Heart left ventricle (tissue), 16 donors: ENCODE results near the gene MRPS5. TPM values are rescaled to one million over a fixed set of nuclear protein-coding genes. Genes with fewer than 3 reads are reported as not detected.

Experiments
- ATAC-seq, 4 donors: fragments of 200-7000 bp; cut with Tn5 transposase; one replicate each; pipeline ENCODE4 v1.9.1; 2020 to 2022; ENCODE audit warnings: moderate library complexity in 4 of 4, mild to moderate bottlenecking in 3 of 4, moderate number of reproducible peaks in 1 of 4
- DNase-seq, 5 donors: peaks; one replicate each; pipeline ENCODE4 v3.0.0-alpha.2; 2020
- H3K27ac ChIP-seq, 12 donors: fragments of 200-600 bp; sonication (generic) in 4 of 12; one replicate each; pipeline versions ENCODE4 v1.5.0 to v1.8.0; 2016 to 2022; ENCODE audit warnings: mild to moderate bottlenecking in 2 of 12
- H3K27me3 ChIP-seq, 9 donors: fragments of 200-600 bp; sonication (generic) in 2 of 9; one replicate each; pipeline versions ENCODE4 v1.5.1 to v1.8.0; 2016 to 2022; ENCODE audit warnings: mild to moderate bottlenecking in 3 of 9
- H3K36me3 ChIP-seq, 9 donors: fragments of 200-600 bp; sonication (generic) in 2 of 9; one replicate each; pipeline versions ENCODE4 v1.5.0 to v1.8.0; 2018 to 2022; ENCODE audit warnings: mild to moderate bottlenecking in 2 of 9
- H3K4me1 ChIP-seq, 12 donors: fragments of 200-600 bp; sonication (generic) in 4 of 12; one replicate each; pipeline versions ENCODE4 v1.5.0 to v1.8.0; 2016 to 2022; ENCODE audit warnings: mild to moderate bottlenecking in 3 of 12
- H3K4me3 ChIP-seq, 12 donors: fragments of 200-600 bp; sonication (generic) in 4 of 12; one replicate each; pipeline versions ENCODE4 v1.5.0 to v1.8.0; 2017 to 2022; ENCODE audit warnings: mild to moderate bottlenecking in 9 of 12, moderate library complexity in 4 of 12
- H3K9me3 ChIP-seq, 12 donors: fragments of 200-600 bp; sonication (generic) in 4 of 12; one replicate each; pipeline versions ENCODE4 v1.5.0 to v1.8.0; 2016 to 2022; ENCODE audit warnings: mild to moderate bottlenecking in 1 of 12
- CTCF ChIP-seq, 12 donors: fragments of 200-600 bp; sonication (generic) in 4 of 12; IDR thresholded peaks; one replicate each; pipeline versions ENCODE4 v1.5.0 to v1.8.0; 2018 to 2022; ENCODE audit warnings: antibody characterized with exemption in 12 of 12, mild to moderate bottlenecking in 5 of 12
- POLR2A ChIP-seq, 2 donors: fragments of 450-650 bp; IDR thresholded peaks; one replicate each; pipeline ENCODE4 v1.6.1; 2017; ENCODE audit warnings: antibody characterized with exemption in 2 of 2, mild to moderate bottlenecking in 2 of 2, moderate library complexity in 2 of 2
- WGBS, 4 donors: extraction: QIAGEN DNeasy Blood & Tissue Kit in 2 of 4; methylation state at CpG; one replicate each; pipeline versions ENCODE4 v1.1.5 to v1.1.7; 2013 to 2018; 5-methylcytosine and 5-hydroxymethylcytosine counted together
- intact Hi-C, 10 donors: fragments of 100-400 bp; cut with DNase I; formaldehyde crosslinking; loops; one replicate each; pipeline versions ENCODE4 v1.11.1 to v1.14.2; 2022
- polyA plus RNA-seq, 2 donors: library from polyadenylated mRNA; stranded (reverse); fragments of 200-250 nt; gene quantifications; one replicate each; pipeline ENCODE4 v1.2.3, GENCODE V29; 2013
- total RNA-seq, 9 donors: library from RNA; depleted of rRNA in 2 of 9; stranded (reverse); fragments of >200 nt in 2 of 9; fragmentation: NEBNext Ultra II Directional in 3 of 9; extraction: Animal tissue kit (Norgen Biotek cat#: 25700) in 3 of 9; gene quantifications; one replicate each; pipeline versions ENCODE4 v1.1.0 to v1.2.4, GENCODE V29; 2016 to 2023
- donor health status: ischemic (EF 13 %, LVEDD 7.1; RV severe dilation, severe dysfunction).
- donor health status: healthy with polysubstance abuse.
- donor health status: DM: no; HTN: yes; CAD: no.
- donor health status: DM: no; HTN: no; CAD: no.
- donor health status: ischemic (EF 25% LVEDD 6.9; RV normal size, moderate dysfunction).
- donor health status: ischemic (EF 25% LVEDD 5.7; RV mildly dilated, moderate dysfunction).
- donor health status: healthy.
- donor health status: DM: yes; HTN: yes; CAD: no.
- donor health status: ischemic (EF 35%, LVEDD 5.7; RV mildly dilated, moderate dysfunction).
- donor health status: nonischemic (EF 11% LVEDD 7.7; RV severe dilation, severe dysfunction).
- donor health status: DM: yes; HTN: yes; CAD: no.
- donor health status: PGD.
- donor health status: ischemic (EF 29% LVEDD 5.4; RV normal size, mild dysfunction).
- donor health status: nonischemic (EF 23%, LVEDD 6.1; RV moderate dilation, normal function).

The MRPS5 gene
- total and polyA plus RNA-seq, 11 donors: 52.4 to 116 (median 71.2) TPM

- no peaks in the 10 kb centered on the region for H3K9me3 ChIP-seq
- H3K27me3 ChIP-seq: peaks cover 0 to 15% (median 0%) of the 10 kb centered on the region in 9 donors
- 75 to 83% (median 78%) methylated on average over 13 to 17 of the region's 17 CpGs for WGBS, 4 donors
- no peaks in the 10 kb centered on the region for H3K36me3 ChIP-seq
- TF ChIP-seq CTCF (IDR thresholded peaks at IDR 0.05) (no peak), POLR2A (IDR thresholded peaks at IDR 0.05) (no peak)
- H3K27ac ChIP-seq: no peak overlapping the region
- H3K4me3 ChIP-seq: no peak overlapping the region
- ATAC-seq: no peak
- intact Hi-C loops: no loop called here
- H3K4me1 ChIP-seq: peaks cover 0 to 12% (median 7%) of the 10 kb centered on the region in 12 donors
- DNase-seq: no peak
Observed at GRCh38 chr2:95047629-95048510, 73.7 kb downstream of the MRPS5 start.

GRCh38 chr2:95046371-95047112 is 75.1 kb downstream of the MRPS5 start:
- Histone ChIP-seq H3K36me3 (no peaks in the 10 kb centered on the region), H3K27ac (no peak overlapping the region), H3K4me1 (peaks cover 0 to 21% (median 8%) of the 10 kb centered on the region in 12 donors), H3K27me3 (peaks cover 0 to 10% (median 0%) of the 10 kb centered on the region in 9 donors), H3K9me3 (no peaks in the 10 kb centered on the region), H3K4me3 (no peak overlapping the region)
- intact Hi-C loops: no loop called here
- ATAC-seq (no peak), DNase-seq (no peak)
- WGBS, 4 donors: 83 to 89% (median 86%) methylated on average over 13 of the region's 13 CpGs
- TF ChIP-seq POLR2A (IDR thresholded peaks at IDR 0.05): no peak
- TF ChIP-seq CTCF (IDR thresholded peaks at IDR 0.05): no peak

DNA sequence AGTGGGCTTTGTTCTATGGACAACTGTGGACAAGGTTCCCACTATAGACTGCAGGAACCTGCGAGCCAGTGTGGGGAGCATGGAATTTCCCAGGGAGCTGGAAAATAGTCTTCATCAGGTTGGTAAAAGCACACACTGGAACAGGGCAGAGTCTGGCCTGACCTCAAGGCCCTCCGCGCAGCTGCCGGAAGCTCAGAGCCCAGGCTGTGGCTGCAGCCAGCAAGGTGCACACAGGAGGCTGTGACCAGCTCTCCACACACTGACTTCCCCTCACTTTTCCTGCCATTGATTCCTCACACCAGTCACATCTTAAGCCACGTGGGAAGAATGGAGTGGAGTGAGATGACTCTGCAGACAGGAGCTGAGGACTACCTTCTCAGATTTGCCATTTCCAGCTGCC is 77.0 kb downstream of the MRPS5 start:
- DNase-seq (no peak), ATAC-seq (no peak)

More for the DNA sequence above, 77.0 kb downstream of the MRPS5 start:
- no peak overlapping the region for H3K4me3 ChIP-seq
- WGBS, 4 donors: 64 to 80% (median 74%) methylated on average over 5 of the region's 5 CpGs
- H3K9me3 ChIP-seq: no peaks in the 10 kb centered on the region
- peaks cover 0 to 30% (median 8%) of the 10 kb centered on the region in 12 donors for H3K4me1 ChIP-seq
- TF ChIP-seq CTCF (IDR thresholded peaks at IDR 0.05) (no peak), POLR2A (IDR thresholded peaks at IDR 0.05) (no peak)
- intact Hi-C loops: no loop called here
- H3K27me3 ChIP-seq: peaks cover 0 to 10% (median 0%) of the 10 kb centered on the region in 9 donors
- H3K27ac ChIP-seq: no peak overlapping the region
- no peaks in the 10 kb centered on the region for H3K36me3 ChIP-seq
